GM18517 (cell line): ENCODE results near the gene ANKRD17.
"Not testable (repeated sequence)": the region's sequence is repeated elsewhere in the genome, so short reads cannot be mapped to it uniquely, and the experiment has no call there.

Experiments
- ATAC-seq: cut with Tn5 transposase; IDR thresholded peaks from one replicate; pipeline ENCODE4 v1.9.1; 2021; ENCODE audit warnings: mild to moderate bottlenecking, moderate library complexity; ENCODE audit not compliant: unreplicated experiment

ANKRD17 gene

DNA sequence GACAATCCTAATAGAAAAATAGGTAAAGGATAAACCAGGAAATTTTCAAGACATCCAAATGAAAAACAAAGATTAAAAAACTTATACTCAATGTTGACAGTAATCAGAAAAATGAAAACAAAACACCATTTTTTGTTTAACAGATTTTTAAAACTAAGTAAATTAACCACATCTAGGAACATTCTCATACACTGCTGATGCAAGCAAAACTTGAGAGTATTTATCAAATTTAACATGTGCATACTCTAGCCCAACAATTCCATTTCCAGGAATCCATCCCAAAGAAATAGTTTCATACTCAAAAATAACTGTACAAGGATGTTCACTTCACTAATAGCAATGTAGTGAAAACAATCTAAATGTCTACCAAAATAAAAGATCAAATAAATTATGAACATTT lies 11.5 kb downstream of the ANKRD17 start:
- ATAC-seq, result no peak

DNA sequence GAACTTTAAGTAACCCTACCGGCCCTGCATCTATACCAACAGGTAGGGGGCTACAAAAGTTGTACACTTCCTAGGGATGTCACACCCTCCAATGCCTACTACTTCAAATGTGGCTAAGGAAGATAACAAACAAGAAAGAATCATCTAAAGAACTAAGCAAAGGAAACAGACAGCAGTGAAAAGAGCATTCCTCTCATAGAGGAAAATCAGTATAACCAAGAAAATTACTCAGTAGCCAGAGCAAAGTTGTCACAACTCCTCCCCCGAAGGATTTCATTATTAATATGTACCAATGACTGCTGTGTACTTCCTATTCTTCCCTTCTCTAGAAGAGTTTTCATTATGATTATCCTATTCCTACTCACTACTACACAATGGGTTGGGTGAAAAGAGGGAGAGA lies 12.6 kb downstream of the ANKRD17 start:
- no peak for ATAC-seq

DNA sequence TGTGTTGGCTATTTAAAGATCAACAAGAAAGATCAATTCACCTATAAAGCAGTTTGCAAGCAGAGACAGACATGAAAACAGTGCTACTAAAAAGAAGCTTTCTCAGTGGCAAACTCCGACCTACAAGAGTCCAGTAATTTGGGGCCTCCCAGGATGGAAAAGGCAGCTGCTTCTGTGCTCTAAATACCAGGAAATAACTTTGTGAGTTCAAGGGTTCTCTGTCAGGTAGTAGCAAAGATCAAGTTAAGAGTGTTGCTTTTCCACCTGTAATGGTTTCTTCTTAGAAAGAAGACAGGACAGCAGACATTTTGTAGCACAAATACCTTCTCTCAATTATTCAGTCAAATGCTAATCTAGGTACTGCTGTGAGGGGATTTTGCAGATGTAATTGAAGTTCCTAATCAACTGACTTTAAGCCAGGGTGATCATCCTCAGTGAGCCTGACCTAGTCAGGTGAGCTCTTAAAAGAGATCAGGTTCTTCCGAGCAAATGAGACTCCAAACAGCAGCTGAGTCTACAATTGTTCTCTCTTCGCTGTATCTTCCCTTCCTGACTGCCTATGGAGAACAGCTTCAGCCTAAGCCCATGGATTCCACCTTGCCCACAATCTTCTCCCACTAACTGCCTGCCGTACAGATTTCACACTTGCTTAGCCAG lies 13.5 kb downstream of the ANKRD17 start:
- ATAC-seq, result no peak

DNA sequence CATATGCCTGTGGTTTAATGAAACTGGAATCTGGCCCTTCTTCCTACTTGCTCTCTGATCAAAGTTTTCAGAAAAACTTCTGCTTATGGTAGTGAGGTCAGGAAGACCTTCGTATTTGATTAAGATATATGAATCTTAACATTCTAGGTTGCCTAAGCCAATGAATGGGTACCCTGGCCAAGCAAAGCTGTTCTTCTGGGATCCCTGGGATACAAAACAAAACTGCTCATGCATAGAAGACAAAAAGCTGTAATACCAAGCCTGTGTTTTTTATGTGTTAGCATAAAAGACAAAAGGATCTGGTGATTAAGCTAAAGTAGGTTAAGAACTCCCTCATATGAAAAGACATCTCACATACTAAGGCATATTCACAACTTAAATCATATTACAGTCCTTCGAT lies 21.6 kb downstream of the ANKRD17 start:
- no peak for ATAC-seq

DNA sequence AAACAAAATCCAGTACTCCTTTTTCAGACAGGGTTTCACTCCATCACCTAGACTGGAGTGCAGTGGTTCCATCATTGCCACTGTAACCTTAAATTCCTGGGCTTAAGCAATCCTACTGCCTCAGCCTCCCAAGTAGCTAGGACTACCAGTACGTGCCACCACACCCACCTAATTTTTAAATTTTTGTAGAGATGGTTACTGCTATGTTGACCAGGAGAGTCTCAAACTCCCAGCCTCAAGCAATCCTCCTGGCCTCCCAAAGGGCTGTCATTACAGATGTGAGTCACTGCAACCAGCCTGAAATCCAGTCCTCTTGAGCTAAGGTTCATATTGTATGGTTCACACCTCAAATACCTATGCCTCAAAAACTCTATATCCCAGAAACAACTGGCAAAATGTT lies 22.4 kb downstream of the ANKRD17 start:
- no peak for ATAC-seq

DNA sequence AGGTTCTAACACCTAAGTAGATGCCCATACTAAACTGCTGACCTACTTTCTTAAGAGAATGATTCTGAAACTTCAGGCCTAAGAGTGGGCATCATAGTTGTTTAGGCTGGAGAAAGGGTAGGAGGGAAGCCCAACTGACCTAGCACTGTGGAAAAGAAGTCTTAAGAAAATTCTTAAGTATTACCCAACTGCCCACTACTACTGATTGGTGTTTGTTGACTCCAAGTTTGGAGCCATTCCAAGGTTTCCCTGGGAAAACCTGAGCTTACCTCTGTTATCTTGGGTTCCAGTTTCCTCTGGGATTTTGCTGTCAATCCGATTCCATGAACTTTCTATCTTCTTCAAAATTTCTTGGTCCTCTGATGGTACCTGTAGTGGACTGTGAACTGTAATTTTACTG lies 23.9 kb downstream of the ANKRD17 start:
- ATAC-seq, result no peak

DNA sequence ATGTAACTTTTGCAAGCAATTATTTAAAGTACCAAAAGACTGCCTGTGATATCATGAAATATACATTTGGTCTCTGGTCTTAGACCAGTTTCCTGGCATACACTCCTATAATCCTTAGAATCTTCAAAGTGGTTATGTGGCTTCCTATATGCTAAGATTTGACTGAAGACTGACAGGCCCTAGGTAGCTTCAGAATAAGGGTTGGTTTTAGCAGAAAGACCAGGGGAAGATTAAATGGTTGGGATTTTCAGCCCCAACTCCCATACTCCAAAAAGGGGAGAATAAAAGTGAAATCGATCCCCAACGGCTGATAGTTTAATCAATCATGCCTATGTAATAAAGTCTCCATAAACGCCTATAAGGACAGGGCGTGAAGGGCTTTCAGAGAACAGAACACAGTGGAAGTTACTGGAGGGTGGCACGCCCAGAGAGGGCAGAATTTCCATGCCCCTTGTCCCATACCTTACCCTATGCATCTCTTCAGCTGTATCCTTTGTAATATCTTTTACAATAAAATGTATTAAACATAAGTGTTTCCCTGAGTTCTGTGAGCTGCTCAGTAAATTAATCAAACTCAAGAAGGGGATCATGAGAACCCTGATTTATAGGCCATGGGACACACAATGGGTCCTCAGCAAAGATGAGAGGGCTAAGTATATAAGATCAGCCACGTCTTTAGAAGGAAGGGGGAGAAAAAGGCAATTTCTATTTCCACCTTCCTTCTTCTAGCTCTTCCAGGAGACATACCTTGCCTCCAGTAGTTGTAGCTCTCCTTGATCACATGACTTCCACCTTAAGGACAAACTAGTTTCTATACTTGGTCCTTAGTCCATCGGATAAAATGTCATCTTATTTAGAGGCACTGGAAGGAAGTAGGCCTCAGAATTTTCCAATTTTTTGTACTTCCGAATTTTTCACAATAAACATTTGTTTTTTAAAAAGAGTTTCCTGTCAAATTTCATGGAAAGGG lies 26.8 kb downstream of the ANKRD17 start:
- ATAC-seq, result no peak

DNA sequence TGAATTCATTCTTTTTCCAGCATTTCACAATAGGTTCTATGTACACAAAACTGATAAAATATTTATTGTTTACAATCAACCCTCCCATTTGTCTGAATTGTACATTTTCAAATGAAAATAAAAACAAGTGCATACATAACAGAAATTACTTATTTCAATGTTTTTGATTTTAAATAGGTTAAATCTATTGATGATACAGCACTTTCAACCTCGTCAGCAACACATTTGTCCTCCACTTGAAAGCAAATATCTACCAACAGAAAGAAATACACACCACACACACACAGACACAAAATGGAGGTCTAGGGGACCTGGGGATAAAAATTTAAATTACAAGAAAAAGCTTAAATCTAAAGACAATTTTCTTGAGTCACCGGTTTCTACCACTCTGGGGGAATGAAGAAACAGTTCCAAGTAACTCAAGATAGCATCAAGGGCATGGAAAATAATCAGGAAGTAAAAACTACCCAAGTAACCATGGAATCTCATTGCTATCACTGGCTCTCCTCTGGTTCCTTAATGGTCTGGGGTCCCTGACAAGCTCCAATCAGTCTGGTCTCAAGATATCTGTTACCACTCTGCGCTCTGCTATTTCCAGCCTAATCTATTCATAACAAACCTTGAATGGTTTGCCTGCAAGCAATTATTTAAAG lies 27.6 kb downstream of the ANKRD17 start:
- ATAC-seq, result no peak

DNA sequence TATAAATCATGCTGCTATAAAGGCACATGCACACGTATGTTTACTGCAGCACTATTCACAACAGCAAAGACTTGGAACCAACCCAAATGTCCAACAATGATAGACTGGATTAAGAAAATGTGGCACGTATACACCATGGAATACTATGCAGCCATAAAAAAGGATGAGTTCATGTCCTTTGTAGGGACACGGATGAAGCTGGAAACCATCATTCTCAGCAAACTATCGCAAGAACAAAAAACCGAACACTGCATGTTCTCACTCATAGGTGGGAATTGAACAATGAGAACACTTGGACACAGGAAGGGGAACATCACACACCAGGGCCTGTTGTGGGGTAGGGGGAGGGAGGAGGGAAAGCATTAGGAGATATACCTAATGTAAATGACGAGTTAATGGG lies 29.8 kb downstream of the ANKRD17 start:
- not testable (repeated sequence) for ATAC-seq

DNA sequence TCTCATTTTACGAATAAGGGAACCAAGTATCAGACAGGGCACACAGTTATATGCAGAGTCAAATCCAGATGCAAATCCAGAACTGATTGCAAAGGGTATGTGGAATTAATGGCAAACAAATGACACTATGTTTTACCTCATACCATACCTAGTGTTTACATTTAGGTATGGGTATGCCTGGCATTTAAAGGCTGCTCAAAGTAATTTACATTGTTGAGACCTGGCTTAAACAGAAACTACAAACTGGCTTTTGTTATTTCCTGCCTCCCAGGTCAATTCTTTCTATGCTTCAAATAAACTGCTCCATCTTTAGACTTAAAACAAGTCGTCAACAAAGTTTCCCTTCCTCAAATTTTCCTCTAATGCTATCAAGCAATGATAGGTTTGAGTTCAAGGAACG lies 33.7 kb downstream of the ANKRD17 start:
- no peak for ATAC-seq

DNA sequence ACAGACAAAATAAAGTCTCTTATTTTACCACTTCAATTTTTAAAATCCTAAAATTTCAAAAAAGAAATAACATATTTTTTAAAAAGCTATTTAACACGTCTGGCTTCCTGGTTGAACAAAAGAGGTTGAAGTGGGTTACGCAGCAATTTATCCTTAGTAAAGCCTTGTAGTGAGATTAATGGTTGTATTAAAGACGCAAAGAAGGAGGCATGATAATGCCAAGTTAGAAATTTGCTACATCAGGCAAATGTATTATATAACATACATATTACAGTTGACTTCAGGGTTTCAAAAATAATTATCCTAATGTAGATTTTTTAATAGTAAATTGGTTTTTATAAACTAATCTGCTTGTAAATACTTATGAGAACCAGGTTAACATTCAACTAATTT lies 35.3 kb downstream of the ANKRD17 start:
- ATAC-seq, result no peak

DNA sequence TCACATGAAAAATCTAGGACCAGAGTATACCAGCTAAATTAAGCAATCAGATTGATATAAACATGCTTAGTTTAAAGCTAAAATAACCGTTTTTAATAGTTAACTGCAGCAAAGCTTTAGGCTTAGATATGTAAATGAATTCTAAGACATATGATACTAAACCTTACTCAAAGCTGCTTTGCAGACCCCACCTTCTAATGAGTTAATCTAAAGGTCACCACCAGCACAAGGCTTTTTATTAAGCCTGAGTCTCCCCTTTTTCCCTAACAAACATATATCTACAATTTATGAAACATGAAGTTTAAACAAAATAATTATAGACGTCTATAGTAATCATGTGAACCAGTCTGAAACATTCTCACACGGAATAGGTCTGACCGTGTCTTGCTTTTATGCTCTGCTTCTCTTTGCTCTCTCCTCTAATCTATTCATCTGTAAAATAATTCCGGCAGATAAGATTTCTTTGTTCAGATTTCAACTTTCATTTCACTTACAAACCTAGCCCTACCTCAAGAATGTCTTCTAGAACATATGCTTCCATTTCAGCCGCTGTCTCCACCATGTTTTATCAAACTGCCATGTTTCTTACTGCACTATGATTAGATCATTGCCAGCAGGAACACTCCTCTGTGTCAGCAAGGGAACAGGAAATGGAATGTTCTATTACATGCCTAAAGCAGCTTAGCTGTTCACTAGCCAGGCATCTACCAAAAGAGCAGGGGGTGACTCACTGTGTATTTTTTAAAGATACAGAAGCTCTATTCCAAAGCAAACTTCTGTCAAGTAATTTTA lies 35.9 kb downstream of the ANKRD17 start:
- peak; percentile 95 for ATAC-seq

DNA sequence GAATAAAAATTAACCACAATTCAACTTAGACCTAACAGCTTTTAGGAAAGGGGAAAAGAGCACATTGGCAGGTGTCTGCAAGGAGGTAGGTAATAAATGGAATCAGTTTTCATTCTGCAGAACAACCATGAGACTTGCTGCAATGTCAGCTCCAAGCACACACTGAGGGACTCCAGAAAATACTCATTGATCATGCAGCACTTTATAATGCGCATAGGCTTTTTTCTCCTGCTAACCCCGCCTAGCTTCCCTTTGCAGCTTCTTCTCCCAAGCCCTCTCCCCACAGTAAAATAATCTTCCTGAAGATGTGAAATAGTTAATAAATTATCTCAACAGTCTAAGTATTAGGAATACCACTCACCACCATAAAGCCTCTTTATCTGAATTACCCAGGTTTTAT lies 36.9 kb downstream of the ANKRD17 start:
- no peak for ATAC-seq

DNA sequence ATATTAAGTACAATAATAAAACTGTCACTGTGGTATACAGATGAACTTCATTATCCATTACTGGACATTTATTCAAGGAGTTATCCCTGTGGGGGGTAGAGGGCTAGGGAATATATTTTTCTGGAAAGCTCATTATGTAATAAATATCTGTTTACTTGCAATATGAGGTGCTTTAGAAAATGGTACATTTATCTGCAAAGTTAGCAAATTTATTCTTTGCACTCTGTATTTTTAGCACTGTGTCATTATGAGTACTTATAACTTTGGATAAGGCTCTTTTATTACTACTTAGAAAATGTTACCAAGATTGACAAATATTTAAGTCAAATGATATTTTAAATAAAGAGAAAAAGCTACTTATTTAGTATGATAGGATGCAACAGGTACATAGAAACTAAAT lies 37.8 kb downstream of the ANKRD17 start:
- no peak for ATAC-seq

DNA sequence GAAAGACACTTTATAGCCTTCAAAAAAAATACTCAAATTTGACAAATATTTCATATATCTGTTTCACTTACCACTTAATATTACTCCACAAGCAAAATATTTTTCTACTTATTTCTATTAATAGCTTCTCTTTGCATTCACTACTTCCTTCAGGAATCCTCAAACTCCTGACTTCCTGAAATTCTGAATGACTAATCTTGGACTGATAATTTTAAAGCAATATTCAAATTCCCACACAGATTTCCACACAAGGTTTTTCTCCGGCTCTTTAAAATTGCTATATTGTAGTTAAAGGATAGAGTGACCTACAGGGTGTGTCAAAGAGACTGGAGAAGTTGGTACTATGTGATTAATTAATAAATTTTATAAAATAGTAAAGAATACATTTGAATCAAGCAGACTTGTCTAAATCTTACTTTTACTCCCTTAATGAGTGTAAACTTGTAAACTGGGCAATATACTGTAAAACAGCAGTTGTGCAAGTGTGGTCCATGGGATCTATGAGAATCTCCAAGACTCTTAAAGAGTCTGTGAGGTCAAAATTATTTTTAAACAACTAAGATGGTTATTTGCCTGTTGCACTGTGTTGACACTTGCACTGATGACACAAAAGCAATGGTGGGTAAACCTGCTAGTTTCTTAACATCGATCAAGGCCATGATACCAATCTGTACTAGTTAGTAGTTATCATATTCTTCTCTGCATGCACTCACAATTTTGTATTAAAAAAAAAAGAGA lies 44.5 kb downstream of the ANKRD17 start:
- no peak for ATAC-seq

DNA sequence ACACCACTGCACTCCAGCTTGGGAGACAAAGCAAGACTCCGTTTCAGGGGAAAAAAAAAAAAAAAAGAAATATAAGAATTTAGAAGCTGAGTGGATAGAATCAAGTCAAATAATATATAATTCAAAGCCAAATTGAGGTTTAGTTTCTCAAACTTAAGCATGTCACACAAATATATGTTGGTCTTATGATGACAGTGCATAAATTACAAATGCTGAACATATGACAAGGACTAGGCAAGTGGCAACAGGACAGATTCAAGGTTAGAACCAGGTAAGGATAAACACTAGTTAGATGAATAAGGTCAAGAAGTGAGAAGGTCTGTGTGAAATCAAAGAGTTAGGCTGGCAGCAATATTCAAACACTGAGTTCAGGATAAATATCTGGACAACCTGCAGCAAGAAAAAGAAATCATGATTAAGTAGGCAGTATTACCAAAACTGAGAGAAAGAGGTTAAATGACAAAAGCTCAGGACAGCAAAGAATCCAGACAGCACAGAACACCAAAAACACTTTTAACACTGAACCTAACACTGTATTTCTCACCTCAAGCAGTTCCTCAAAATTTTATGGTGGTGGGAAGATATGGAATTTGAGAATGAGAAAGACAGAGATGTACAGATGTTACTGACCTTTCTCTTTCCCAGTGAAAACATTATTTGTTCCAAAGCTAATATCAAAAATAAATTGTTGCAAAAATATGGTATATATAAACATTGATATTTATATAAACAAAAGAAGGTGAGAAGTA lies 45.4 kb downstream of the ANKRD17 start:
- no peak for ATAC-seq

DNA sequence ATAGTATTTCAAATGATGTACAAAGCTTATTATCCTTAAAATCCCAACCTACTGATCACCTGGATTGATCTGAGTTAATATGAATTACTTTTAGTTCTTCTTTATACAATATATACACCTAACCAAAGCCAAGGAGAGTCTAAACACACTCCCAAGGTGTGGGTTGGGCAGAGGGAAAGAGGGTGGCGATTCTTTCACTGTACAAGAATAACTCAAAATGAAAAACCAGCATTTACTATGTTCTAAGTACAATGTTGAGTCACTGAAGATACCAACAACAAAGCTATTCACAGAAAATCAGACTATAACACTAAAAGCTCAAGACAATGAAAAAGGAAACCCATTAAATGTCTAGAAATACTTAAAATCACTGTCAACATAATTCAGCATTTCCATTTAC lies 46.6 kb downstream of the ANKRD17 start:
- no peak for ATAC-seq

DNA sequence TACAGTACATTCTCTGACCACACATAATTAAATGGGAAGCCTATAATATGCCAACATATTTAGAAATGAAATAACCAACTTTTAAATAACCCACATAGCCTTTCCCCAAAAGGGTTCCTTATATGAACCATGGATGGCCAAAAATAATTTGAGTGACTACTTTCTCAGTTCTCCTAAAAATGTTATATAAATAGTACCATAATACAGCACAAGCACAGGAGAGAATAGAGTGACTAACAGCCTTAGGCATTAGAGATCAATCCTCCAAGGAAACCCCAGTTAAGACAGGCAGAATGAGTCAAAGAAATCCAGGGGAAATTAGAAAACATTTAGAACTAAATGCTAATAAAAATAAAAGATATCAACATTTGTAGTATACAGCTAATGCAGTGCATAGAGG lies 50.2 kb downstream of the ANKRD17 start:
- no peak for ATAC-seq

DNA sequence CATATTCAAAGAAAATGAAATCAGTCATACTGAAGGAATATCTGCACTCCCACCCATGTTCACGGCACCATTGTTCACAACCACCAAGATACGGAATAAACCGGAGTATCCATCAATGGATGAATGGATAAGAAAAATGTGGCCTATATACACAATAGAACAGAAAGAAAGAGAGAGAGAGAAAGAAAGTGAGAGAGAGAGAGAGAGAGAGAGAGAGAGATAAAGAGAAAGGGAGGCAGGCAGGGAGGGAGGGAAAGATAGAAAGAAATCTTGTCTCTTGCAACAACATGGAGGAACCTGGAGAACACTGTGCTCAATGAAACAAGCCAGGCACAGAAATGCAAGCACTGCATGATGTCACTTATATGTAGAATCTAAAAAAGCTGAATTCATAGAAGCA lies 52.4 kb downstream of the ANKRD17 start:
- no peak for ATAC-seq

DNA sequence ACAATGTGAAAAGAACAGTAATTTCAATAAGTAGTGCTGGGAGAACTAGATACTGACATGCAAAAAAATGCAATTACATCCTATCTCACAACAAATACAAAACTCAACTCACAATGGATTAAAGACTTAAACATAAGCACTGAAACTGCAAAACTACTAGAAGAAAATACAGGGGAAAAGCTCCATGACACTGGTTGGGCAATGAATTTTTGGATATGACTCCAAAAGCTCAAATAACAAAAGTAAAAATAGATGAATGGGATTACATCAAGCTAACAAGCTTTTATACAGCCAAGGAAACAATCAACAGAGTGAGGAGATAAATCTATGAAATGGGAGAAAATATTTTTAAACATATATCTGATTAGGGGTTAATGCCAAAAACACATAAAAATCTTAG lies 53.1 kb downstream of the ANKRD17 start:
- ATAC-seq, result no peak
